ENCODE measurements around the gene ZNF764.
"Not testable (repeated sequence)": the region's sequence is repeated elsewhere in the genome, so short reads cannot be mapped to it uniquely, and the experiment has no call there.

Gene ZNF764

GRCh38 chr16:30589582-30589981 is 31.4 kb upstream of the ZNF764 start:
- not testable (repeated sequence) for H3K79me2 ChIP-seq (ENCODE audit: insufficient read depth, low read length); H3K27me3 ChIP-seq (ENCODE audit: insufficient read depth, low read length); H3K9me2 ChIP-seq (ENCODE audit: low read depth, low read length); H2AFZ ChIP-seq (ENCODE audit: low read length); H3K27ac ChIP-seq (ENCODE audit: low read depth, low read length, poor library complexity, severe bottlenecking); H3K9ac ChIP-seq (ENCODE audit: low read length); H3K4me3 ChIP-seq (ENCODE audit: low read depth, low read length, poor library complexity, severe bottlenecking); H3F3A ChIP-seq (ENCODE audit: insufficient read depth, low read length); H3K9me3 ChIP-seq (ENCODE audit: low read length); H3K36me3 ChIP-seq (ENCODE audit: insufficient read depth, low read length); H3K4me2 ChIP-seq (ENCODE audit: low read length); H4K20me1 ChIP-seq (ENCODE audit: insufficient read depth, low read length)
- H3K4me1 ChIP-seq (ENCODE audit: insufficient read depth, low read length, severe bottlenecking) = peaks cover 22% of the 10 kb centered on the region

GRCh38 chr16:30588651-30589050 is 30.5 kb upstream of the ZNF764 start:
- H3K27ac ChIP-seq (ENCODE audit: low read depth, low read length, poor library complexity, severe bottlenecking) = no peak overlapping the region
- no peak overlapping the region for H3K4me3 ChIP-seq (ENCODE audit: low read depth, low read length, poor library complexity, severe bottlenecking)
- H4K20me1 ChIP-seq (ENCODE audit: insufficient read depth, low read length) = no peaks in the 10 kb centered on the region
- no peak overlapping the region for H3K9ac ChIP-seq (ENCODE audit: low read length)
- H3K36me3 ChIP-seq (ENCODE audit: insufficient read depth, low read length) = no peaks in the 10 kb centered on the region; the same call in 1 of the 2 replicates
- no peaks in the 10 kb centered on the region for H3K27me3 ChIP-seq (ENCODE audit: insufficient read depth, low read length)
- no peak overlapping the region for H3K4me2 ChIP-seq (ENCODE audit: low read length)
- no peaks in the 10 kb centered on the region for H3F3A ChIP-seq (ENCODE audit: insufficient read depth, low read length)
- no peaks in the 10 kb centered on the region for H3K9me3 ChIP-seq (ENCODE audit: low read length)
- H3K79me2 ChIP-seq (ENCODE audit: insufficient read depth, low read length) = no peaks in the 10 kb centered on the region
- peaks cover 24% of the 10 kb centered on the region for H3K4me1 ChIP-seq (ENCODE audit: insufficient read depth, low read length, severe bottlenecking)
- TF ChIP-seq EZH2 (IDR thresholded peaks at IDR 0.05; ENCODE audit: borderline replicate concordance, low read length) (no peak), CTCF (IDR thresholded peaks at IDR 0.05; ENCODE audit: low read length) (no peak)
- no peak overlapping the region for H2AFZ ChIP-seq (ENCODE audit: low read length)
- no peaks in the 10 kb centered on the region for H3K9me2 ChIP-seq (ENCODE audit: low read depth, low read length)

GRCh38 chr16:30585400-30586191 is 27.4 kb upstream of the ZNF764 start, which contains the start of gene ZNF785:
Gene ZNF785, minus strand, starts transcription at chr16:30585697. Its CDS starts 86 bp downstream, at chr16:30585611.
- Histone ChIP-seq H3K79me2 (ENCODE audit: insufficient read depth, low read length) (no peaks in the 10 kb centered on the region), H3K4me2 (ENCODE audit: low read length) (peak within 1 kb of the TSS; percentile 71), H2AFZ (ENCODE audit: low read length) (0 out of 2 replicates have a peak within 1 kb of the TSS, but pooled peaks have one; percentile 41), H3K9me2 (ENCODE audit: low read depth, low read length) (no peaks in the 10 kb centered on the region), H3K9me3 (ENCODE audit: low read length) (no peaks in the 10 kb centered on the region), H3K27me3 (ENCODE audit: insufficient read depth, low read length) (no peaks in the 10 kb centered on the region), H3K36me3 (ENCODE audit: insufficient read depth, low read length) (peaks cover 4% of the 10 kb centered on the region; the same call in 1 of the 2 replicates), H4K20me1 (ENCODE audit: insufficient read depth, low read length) (no peaks in the 10 kb centered on the region), H3F3A (ENCODE audit: insufficient read depth, low read length) (no peaks in the 10 kb centered on the region), H3K9ac (ENCODE audit: low read length) (peak within 1 kb of the TSS; percentile 59), H3K27ac (ENCODE audit: low read depth, low read length, poor library complexity, severe bottlenecking) (no peak within 1 kb of the TSS), H3K4me3 (ENCODE audit: low read depth, low read length, poor library complexity, severe bottlenecking) (peak within 1 kb of the TSS; percentile 57), H3K4me1 (ENCODE audit: insufficient read depth, low read length, severe bottlenecking) (peaks cover 24% of the 10 kb centered on the region)
- TF ChIP-seq CTCF (IDR thresholded peaks at IDR 0.05; ENCODE audit: low read length) (peak; percentile 50; the same call in 1 of the 2 replicates), EZH2 (IDR thresholded peaks at IDR 0.05; ENCODE audit: borderline replicate concordance, low read length) (no peak)

Measured in OCI-LY1 (cell line).